DMS 273 (cell line): Measurements from ENCODE around the gene TTC22.

Experiments used
- DNase-seq: peaks from one replicate; lab custom pipeline; 2025; ENCODE audit not compliant: unreplicated experiment; lab: John Stamatoyannopoulos, UW

TTC22 gene

GRCh38 chr1:54754045-54754444 lies 47.1 kb downstream of the TTC22 start:
- no peak for DNase-seq

GRCh38 chr1:54751426-54751825 lies 49.7 kb downstream of the TTC22 start:
- DNase-seq = no peak

DNA sequence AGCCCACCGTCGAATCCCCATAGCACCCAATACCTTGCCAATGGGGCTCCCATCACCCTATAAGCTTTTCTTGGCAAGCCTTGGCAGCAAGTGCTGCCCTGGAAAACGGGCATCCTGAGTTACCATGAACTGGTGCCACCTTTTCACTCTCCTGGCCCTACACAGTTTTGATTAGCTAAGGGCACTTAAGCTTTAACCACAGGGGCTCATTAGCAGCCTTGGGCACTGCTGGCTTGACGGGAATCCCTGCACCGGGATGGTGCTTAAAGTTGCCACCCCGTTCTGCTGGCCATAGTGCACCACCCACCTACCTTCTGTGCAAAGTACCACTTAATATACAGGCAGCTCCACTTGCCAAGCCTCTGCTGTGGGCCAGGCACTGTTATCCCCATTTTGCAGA lies 50.5 kb downstream of the TTC22 start:
- DNase-seq = no peak

DNA sequence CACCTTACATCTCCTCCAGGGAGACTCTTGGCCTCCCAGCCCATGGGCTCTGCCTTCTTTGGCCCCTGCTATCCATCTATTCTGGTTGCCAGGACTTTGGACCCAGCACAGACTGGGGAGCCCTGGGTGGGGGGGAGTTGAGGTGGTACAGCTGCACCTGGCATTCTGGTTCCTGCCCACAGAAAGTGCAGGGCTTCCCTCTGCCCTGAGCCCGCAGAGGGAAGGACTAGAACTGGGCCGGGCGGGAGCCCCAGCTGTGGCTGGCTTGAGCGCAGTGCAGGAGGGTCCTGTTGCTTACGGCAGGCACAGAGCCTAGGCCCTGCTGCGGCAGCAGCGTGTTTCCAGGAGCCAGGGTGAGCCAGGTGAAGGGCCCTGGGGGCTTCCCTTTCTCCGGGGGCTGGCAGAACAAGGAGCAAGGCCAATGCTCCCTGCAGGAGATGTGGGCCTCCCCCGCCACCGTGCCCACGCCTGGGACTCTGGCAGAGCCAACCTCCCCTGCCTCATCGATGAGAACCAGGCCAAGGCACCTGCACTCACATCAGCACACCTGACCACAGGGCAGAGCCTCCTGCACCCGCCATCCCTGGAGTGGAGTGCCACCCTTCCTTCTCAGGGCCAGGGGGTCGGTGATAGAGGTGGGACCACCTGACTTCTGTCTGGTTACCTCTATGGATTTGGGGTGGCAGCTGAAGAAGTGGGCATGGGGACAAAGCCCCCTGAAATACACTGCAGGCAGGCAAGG lies 52.9 kb downstream of the TTC22 start:
- no peak for DNase-seq

GRCh38 chr1:54745864-54746263 lies 55.3 kb downstream of the TTC22 start:
- DNase-seq = no peak

GRCh38 chr1:54745274-54745673 lies 55.8 kb downstream of the TTC22 start:
- no peak for DNase-seq

DNA sequence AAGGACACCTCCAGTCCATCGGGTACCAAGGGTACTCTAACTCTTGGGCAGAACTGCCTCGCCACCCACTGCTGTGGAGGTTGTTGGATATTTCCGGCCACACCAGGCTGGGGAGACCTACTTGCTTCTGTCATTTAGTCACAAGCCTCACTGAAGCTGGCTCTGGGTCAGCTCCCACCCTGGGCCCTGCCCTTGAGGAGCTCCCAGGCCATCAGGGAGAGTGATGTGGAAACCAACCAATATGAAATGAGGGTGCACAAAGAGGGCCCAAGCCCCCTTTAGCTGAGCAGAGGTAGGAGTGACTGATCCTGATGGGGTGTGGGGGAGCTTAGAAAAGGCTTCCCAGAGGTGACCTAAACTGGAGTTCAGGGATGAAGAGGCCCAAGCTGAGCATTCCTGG lies 56.4 kb downstream of the TTC22 start:
- no peak for DNase-seq

GRCh38 chr1:54743416-54744226 lies 57.5 kb downstream of the TTC22 start:
- DNase-seq = no peak

DNA sequence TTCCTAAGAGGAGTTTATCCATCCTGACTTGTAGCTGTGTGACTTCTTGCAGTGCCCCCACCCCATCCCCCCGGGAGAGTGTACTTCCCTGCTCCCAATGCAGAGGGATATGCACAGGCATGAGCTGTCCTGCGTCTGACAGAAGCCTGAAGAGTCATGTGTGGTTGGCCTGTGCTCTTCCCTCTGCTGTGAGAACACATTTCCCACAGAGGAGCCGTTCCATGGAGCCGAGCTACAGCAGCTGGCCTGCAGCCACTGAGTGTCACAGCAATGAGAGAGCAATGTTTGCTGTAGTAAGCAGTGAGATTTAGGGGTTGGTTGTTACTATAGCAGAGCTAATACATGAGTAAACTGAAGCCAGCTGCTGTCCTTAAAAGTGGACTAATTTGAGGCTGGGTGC lies 58.8 kb downstream of the TTC22 start:
- no peak for DNase-seq

DNA sequence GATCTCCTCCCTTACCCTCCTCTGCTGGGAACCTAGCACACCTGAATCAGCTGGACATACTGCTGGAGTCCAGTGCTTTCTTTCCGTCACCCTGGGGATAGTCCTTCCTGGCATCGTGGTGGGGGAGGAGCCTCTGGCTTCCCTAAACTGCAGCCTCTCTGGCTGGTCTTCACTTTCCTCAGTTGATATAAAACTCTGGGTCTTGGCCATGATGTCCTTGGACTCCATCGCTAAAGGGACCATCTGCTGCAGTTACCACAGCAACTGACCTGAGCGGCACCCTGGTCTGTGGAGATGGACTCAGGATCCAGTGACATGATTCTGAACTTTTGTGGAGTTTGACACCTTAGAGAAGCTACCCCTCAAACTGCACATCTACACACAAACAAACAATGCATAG lies 59.6 kb downstream of the TTC22 start:
- DNase-seq = no peak

- DNase-seq = no peak
These were observed 62.9 kb downstream of the TTC22 start for GRCh38 chr1:54738244-54738643.

GRCh38 chr1:54736685-54737084 lies 64.4 kb downstream of the TTC22 start:
- DNase-seq = no peak
